GM12878 (cell line): ENCODE data around the gene TMEM163. TPM values are rescaled to one million over a fixed set of nuclear protein-coding genes. Genes with fewer than 3 reads are reported as not detected.

Experiments
- ATAC-seq: fragments of 200-7000 bp; cut with Tn5 transposase; 3 replicates; pipeline ENCODE4 v1.9.1; 2020; ENCODE audit warnings: mild to moderate bottlenecking, moderate library complexity
- BruUV-seq: library from RNA; stranded (reverse); fragments of 400-500 nt; replicated peaks from 2 replicates; lab custom pipeline; 2021; lab: Mats Ljungman, UMichigan
- CTCF ChIA-PET: fragments of 300-600 bp; sonication (Branson Sonifier 250); formaldehyde crosslinking; extraction: SDS; loops from one replicate; lab custom pipeline; 2021; ENCODE audit warnings: inconsistent platforms; lab: Yijun Ruan, JAX
- POLR2A ChIA-PET: fragments of 350-600 bp; formaldehyde crosslinking; extraction: SDS; loops from one replicate; lab custom pipeline; 2021; ENCODE audit warnings: inconsistent platforms; lab: Charles Lee
- RAD21 ChIA-PET: fragments of 300-600 bp; sonication (Branson Sonifier 250); formaldehyde crosslinking; loops from one replicate; lab custom pipeline; 2023; ENCODE audit warnings: antibody characterized with exemption; ENCODE audit not compliant: unreplicated experiment; lab: Charles Lee
- SMC1A ChIA-PET: fragments of 300-600 bp; sonication (Branson Sonifier 250); formaldehyde crosslinking; loops from one replicate; lab custom pipeline; 2023; ENCODE audit not compliant: unreplicated experiment, uncharacterized antibody; lab: Charles Lee
- DNase-seq: peaks from one replicate; pipeline ENCODE4 v3.0.0-alpha.2; 2011; ENCODE audit warnings: low read depth, low spot score
- FAIRE-seq: peaks from 3 replicates; lab custom pipeline; 2011; peaks lifted over from hg19 to GRCh38; lab: Jason Lieb, UNC
- H2AFZ ChIP-seq: 2 replicates; pipeline ENCODE4 v1.6.0; 2011; ENCODE audit warnings: low read depth, low read length, control low read depth; ENCODE audit not compliant: control insufficient read depth
- H3K27ac ChIP-seq: 2 replicates; pipeline ENCODE4 v1.5.1; 2011; ENCODE audit warnings: control low read depth; ENCODE audit not compliant: control insufficient read depth, insufficient read depth
- H3K27me3 ChIP-seq, 2 experiments: replicated peaks in 1 of 2; 2 replicates each; pipeline versions ENCODE4 v1.6.0 to v1.6.1; 2011; ENCODE audit warnings: low read length in 1 of 2; ENCODE audit not compliant: control insufficient read depth in 2 of 2, insufficient read depth in 2 of 2
- H3K36me3 ChIP-seq, 2 experiments: 2 replicates each; pipeline ENCODE4 v1.5.1; 2011; ENCODE audit warnings: low read length in 1 of 2; ENCODE audit not compliant: control insufficient read depth in 2 of 2, insufficient read depth in 2 of 2
- H3K4me1 ChIP-seq: 2 replicates; pipeline ENCODE4 v1.6.1; 2011; ENCODE audit warnings: mild to moderate bottlenecking, low read length, moderate library complexity, mixed read lengths; ENCODE audit not compliant: control insufficient read depth, insufficient read depth
- H3K4me2 ChIP-seq: 2 replicates; pipeline ENCODE4 v1.6.0; 2011; ENCODE audit warnings: control low read depth; ENCODE audit not compliant: control insufficient read depth, insufficient read depth
- H3K4me3 ChIP-seq: fragments of 200-600 bp; sonication (generic); 2 replicates; pipeline ENCODE4 v1.5.1; 2016
- H3K79me2 ChIP-seq: 2 replicates; pipeline ENCODE4 v1.6.0; 2011; ENCODE audit warnings: low read length; ENCODE audit not compliant: control insufficient read depth, insufficient read depth
- H3K9ac ChIP-seq: 2 replicates; pipeline ENCODE4 v1.8.0; 2011; ENCODE audit warnings: low read length, control low read depth, mixed read lengths; ENCODE audit not compliant: control insufficient read depth, insufficient read depth
- H3K9me3 ChIP-seq: replicated peaks from 3 replicates; pipeline ENCODE4 v1.5.1; 2011; ENCODE audit warnings: mild to moderate bottlenecking, low read length; ENCODE audit not compliant: control insufficient read depth, insufficient read depth
- H4K20me1 ChIP-seq: 2 replicates; pipeline ENCODE4 v1.6.0; 2011; ENCODE audit not compliant: control insufficient read depth, insufficient read depth
- BMI1 ChIP-seq: fragments of 450-650 bp; IDR thresholded peaks from 2 replicates; pipeline ENCODE4 v1.6.1; 2016; ENCODE audit warnings: mild to moderate bottlenecking, moderate library complexity, borderline replicate concordance
- CBX3 ChIP-seq: fragments of 200-600 bp; sonication (generic); IDR thresholded peaks from 2 replicates; pipeline ENCODE4 v1.6.1; 2016; ENCODE audit warnings: low read depth, borderline replicate concordance
- CHD1 ChIP-seq: IDR thresholded peaks from 2 replicates; pipeline ENCODE4 v1.6.1; 2012; ENCODE audit warnings: low read depth, low read length, improper control_type of control experiment
- ETV6 ChIP-seq, 2 experiments: fragments of 450-650 bp in 1 of 2; IDR thresholded peaks in 1 of 2; conservative IDR thresholded peaks in 1 of 2; 2 replicates each; pipeline ENCODE4 v1.6.1; 2014; ENCODE audit warnings: antibody characterized with exemption in 1 of 2, borderline replicate concordance in 1 of 2, low read depth in 1 of 2, mild to moderate bottlenecking in 1 of 2, moderate library complexity in 1 of 2
- MEF2A ChIP-seq: IDR thresholded peaks from 2 replicates; pipeline ENCODE4 v1.6.1; 2011; ENCODE audit warnings: low read depth, mild to moderate bottlenecking, low read length, moderate library complexity; ENCODE audit not compliant: insufficient read depth
- PAX8 ChIP-seq: fragments of 450-650 bp; IDR thresholded peaks from 2 replicates; pipeline ENCODE4 v1.6.1; 2017; ENCODE audit warnings: mild to moderate bottlenecking, moderate library complexity
- POLR2AphosphoS5 ChIP-seq: IDR thresholded peaks from 2 replicates; pipeline ENCODE4 v1.6.1; 2011; ENCODE audit warnings: mild to moderate bottlenecking, low read length, inconsistent platforms
- SMC3 ChIP-seq: IDR thresholded peaks from 2 replicates; pipeline ENCODE4 v1.6.1; 2011; ENCODE audit warnings: low read length, improper control_type of control experiment, borderline replicate concordance
- STAT1 ChIP-seq: fragments of 450-650 bp; conservative IDR thresholded peaks from 2 replicates; pipeline ENCODE4 v1.6.1; 2014; ENCODE audit warnings: antibody characterized with exemption, mild to moderate bottlenecking
- SUZ12 ChIP-seq: fragments of 200-600 bp; sonication (generic); IDR thresholded peaks from one replicate; pipeline ENCODE4 v1.6.1; 2018; ENCODE audit warnings: antibody characterized with exemption, mild to moderate bottlenecking; ENCODE audit not compliant: unreplicated experiment
- ZNF622 ChIP-seq: fragments of 450-650 bp; IDR thresholded peaks from 2 replicates; pipeline ENCODE4 v1.6.1; 2017; ENCODE audit warnings: mild to moderate bottlenecking, inconsistent platforms
- WGBS: methylation state at CpG from one replicate; pipeline ENCODE4 v1.1.6; 2016; ENCODE audit warnings: low lambda C conversion rate; ENCODE audit not compliant: insufficient replicate concordance, insufficient coverage; ENCODE audit errors: missing lambda C conversion rate; 5-methylcytosine and 5-hydroxymethylcytosine counted together
- in situ Hi-C: fragments of 300-500 bp; cut with MboI; formaldehyde crosslinking; loops from 9 replicates; pipeline ENCODE4 v1.14.3; 2018; ENCODE audit warnings: mixed read lengths
- intact Hi-C: fragments of 100-400 bp; cut with micrococcal nuclease; formaldehyde crosslinking; loops from one replicate; pipeline ENCODE4 v1.14.2; 2022; ENCODE audit not compliant: unreplicated experiment
- polyA plus RNA-seq, 11 experiments: library from polyadenylated mRNA; depleted of rRNA in 4 of 11; unstranded in 6 of 11; stranded (reverse) in 5 of 11; fragments of >200 nt; fragmentation: Nextera tagmentation in 4 of 11; fragmentation: Illumina TruSeq in 1 of 11; extraction: Ambion mirVana in 4 of 11; extraction: Trizol in 1 of 11; gene quantifications; 1 replicate in 1 of 11; 2 replicates in 10 of 11; pipeline versions ENCODE4 v1.2.1 to v1.2.3, GENCODE V29; 2011 to 2016; ENCODE audit warnings: inconsistent platforms in 2 of 11, missing spikeins in 2 of 11, low read depth in 1 of 11
- total RNA-seq, 4 experiments: library from RNA; depleted of rRNA in 3 of 4; stranded (reverse); fragments of >200 nt in 3 of 4; fragmentation: Illumina TruSeq in 1 of 4; extraction: Trizol in 1 of 4; gene quantifications; 2 replicates each; pipeline versions ENCODE4 v1.2.1 to v1.2.3, GENCODE V29; 2013 to 2021
- TF ChIP-seq, protein P1 (sequence below): fragments of 450-650 bp; formaldehyde crosslinking; IDR thresholded peaks from 2 replicates; pipeline ENCODE4 v1.5.0; 2022; ENCODE audit warnings: mild to moderate bottlenecking, missing genetic modification characterization
- TF ChIP-seq, protein P2 (sequence below): fragments of 450-650 bp; IDR thresholded peaks from 2 replicates; pipeline ENCODE4 v1.6.1; 2018; ENCODE audit warnings: mild to moderate bottlenecking, low read depth, moderate library complexity; ENCODE audit not compliant: partially characterized antibody
- TF ChIP-seq, protein P3 (sequence below): fragments of 450-650 bp; formaldehyde crosslinking; IDR thresholded peaks from 2 replicates; pipeline ENCODE4 v1.4.0; 2020; ENCODE audit warnings: mild to moderate bottlenecking, moderate library complexity

The TMEM163 gene
- total and polyA plus RNA-seq, 10 of the 15 experiments (the other 5 are each of a cell fraction or from before 2014, with no cell fraction given), result 0.05 to 0.11 (median 0.07) TPM; not detected in 4

DNA sequence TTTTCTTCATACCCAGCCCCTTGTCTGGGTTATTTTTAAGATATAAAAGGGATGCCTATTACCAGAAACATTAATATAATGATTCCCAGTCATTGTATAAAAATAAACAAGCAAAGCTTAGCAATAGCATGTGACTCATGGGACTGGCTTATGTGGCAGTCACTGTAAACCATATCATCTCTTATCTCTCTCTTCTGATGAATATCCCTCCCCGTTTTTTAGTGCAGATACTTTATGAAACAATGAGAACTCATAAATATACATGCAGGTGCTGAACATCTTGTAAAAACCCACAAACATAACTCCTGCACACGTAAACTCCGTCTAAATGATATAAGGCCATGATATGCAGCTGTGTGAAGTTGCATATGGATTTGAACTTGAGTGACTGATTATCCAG lies 310.0 kb downstream of the TMEM163 start:
- RAD21 ChIA-PET, result interaction anchor here (0.9 to 2.1 kb wide), 2 partner anchors 133 to 290 kb away, joined by 3 to 10 read pairs; no protein-coding TSS in a partner anchor
- H3K9me3 ChIP-seq, result no peaks in the 10 kb centered on the region
- TF ChIP-seq SMC3 (no peak), ZNF622 (no peak), MEF2A (no peak), SUZ12 (no peak), POLR2AphosphoS5 (no peak), STAT1 (no peak), CHD1 (no peak), PAX8 (no peak), BMI1 (no peak), ETV6 (conservative IDR thresholded peaks at IDR 0.05 in 1 of 2, IDR thresholded peaks at IDR 0.05 in 1 of 2; ENCODE audit: borderline replicate concordance in 1 of 2, low read depth in 1 of 2) (no peak), CBX3 (no peak)
- TF ChIP-seq, protein P1, sequence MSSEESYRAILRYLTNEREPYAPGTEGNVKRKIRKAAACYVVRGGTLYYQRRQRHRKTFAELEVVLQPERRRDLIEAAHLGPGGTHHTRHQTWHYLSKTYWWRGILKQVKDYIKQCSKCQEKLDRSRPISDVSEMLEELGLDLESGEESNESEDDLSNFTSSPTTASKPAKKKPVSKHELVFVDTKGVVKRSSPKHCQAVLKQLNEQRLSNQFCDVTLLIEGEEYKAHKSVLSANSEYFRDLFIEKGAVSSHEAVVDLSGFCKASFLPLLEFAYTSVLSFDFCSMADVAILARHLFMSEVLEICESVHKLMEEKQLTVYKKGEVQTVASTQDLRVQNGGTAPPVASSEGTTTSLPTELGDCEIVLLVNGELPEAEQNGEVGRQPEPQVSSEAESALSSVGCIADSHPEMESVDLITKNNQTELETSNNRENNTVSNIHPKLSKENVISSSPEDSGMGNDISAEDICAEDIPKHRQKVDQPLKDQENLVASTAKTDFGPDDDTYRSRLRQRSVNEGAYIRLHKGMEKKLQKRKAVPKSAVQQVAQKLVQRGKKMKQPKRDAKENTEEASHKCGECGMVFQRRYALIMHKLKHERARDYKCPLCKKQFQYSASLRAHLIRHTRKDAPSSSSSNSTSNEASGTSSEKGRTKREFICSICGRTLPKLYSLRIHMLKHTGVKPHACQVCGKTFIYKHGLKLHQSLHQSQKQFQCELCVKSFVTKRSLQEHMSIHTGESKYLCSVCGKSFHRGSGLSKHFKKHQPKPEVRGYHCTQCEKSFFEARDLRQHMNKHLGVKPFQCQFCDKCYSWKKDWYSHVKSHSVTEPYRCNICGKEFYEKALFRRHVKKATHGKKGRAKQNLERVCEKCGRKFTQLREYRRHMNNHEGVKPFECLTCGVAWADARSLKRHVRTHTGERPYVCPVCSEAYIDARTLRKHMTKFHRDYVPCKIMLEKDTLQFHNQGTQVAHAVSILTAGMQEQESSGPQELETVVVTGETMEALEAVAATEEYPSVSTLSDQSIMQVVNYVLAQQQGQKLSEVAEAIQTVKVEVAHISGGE (CRISPR knock-in tag), result no peak
- TF ChIP-seq, protein P2, sequence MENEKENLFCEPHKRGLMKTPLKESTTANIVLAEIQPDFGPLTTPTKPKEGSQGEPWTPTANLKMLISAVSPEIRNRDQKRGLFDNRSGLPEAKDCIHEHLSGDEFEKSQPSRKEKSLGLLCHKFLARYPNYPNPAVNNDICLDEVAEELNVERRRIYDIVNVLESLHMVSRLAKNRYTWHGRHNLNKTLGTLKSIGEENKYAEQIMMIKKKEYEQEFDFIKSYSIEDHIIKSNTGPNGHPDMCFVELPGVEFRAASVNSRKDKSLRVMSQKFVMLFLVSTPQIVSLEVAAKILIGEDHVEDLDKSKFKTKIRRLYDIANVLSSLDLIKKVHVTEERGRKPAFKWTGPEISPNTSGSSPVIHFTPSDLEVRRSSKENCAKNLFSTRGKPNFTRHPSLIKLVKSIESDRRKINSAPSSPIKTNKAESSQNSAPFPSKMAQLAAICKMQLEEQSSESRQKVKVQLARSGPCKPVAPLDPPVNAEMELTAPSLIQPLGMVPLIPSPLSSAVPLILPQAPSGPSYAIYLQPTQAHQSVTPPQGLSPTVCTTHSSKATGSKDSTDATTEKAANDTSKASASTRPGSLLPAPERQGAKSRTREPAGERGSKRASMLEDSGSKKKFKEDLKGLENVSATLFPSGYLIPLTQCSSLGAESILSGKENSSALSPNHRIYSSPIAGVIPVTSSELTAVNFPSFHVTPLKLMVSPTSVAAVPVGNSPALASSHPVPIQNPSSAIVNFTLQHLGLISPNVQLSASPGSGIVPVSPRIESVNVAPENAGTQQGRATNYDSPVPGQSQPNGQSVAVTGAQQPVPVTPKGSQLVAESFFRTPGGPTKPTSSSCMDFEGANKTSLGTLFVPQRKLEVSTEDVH, result no peak
- TF ChIP-seq, protein P3, sequence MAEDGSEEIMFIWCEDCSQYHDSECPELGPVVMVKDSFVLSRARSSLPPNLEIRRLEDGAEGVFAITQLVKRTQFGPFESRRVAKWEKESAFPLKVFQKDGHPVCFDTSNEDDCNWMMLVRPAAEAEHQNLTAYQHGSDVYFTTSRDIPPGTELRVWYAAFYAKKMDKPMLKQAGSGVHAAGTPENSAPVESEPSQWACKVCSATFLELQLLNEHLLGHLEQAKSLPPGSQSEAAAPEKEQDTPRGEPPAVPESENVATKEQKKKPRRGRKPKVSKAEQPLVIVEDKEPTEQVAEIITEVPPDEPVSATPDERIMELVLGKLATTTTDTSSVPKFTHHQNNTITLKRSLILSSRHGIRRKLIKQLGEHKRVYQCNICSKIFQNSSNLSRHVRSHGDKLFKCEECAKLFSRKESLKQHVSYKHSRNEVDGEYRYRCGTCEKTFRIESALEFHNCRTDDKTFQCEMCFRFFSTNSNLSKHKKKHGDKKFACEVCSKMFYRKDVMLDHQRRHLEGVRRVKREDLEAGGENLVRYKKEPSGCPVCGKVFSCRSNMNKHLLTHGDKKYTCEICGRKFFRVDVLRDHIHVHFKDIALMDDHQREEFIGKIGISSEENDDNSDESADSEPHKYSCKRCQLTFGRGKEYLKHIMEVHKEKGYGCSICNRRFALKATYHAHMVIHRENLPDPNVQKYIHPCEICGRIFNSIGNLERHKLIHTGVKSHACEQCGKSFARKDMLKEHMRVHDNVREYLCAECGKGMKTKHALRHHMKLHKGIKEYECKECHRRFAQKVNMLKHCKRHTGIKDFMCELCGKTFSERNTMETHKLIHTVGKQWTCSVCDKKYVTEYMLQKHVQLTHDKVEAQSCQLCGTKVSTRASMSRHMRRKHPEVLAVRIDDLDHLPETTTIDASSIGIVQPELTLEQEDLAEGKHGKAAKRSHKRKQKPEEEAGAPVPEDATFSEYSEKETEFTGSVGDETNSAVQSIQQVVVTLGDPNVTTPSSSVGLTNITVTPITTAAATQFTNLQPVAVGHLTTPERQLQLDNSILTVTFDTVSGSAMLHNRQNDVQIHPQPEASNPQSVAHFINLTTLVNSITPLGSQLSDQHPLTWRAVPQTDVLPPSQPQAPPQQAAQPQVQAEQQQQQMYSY (CRISPR knock-in tag), result no peak
- peaks cover 13 to 22% of the 10 kb centered on the region in 2 experiments; a peak in 3 of 4 replicates for H3K36me3 ChIP-seq
- no peaks in the 10 kb centered on the region for H3K27me3 ChIP-seq
- in situ Hi-C loops, result no loop called here
- intact Hi-C loops, result no loop called here
- no peak overlapping the region for H3K27ac ChIP-seq
- no peak overlapping the region for H3K4me2 ChIP-seq
- no peak overlapping the region for H2AFZ ChIP-seq
- FAIRE-seq (no peak), DNase-seq (no peak), ATAC-seq (no peak)
- H3K4me1 ChIP-seq, result peaks cover 34% of the 10 kb centered on the region
- H3K4me3 ChIP-seq, result no peak overlapping the region
- no peak overlapping the region for H3K9ac ChIP-seq
- WGBS, result 98% methylated on average over 3 of the region's 3 CpGs
- CTCF ChIA-PET, result interaction anchor here (0.9 to 1.4 kb wide), 5 partner anchors 61 to 522 kb away, joined by 3 to 6 read pairs (median 4); no protein-coding TSS in a partner anchor
- no TSS peak for BruUV-seq
- no peaks in the 10 kb centered on the region for H4K20me1 ChIP-seq
- H3K79me2 ChIP-seq, result no peaks in the 10 kb centered on the region; the same call in 1 of the 2 replicates
- POLR2A ChIA-PET, result no interaction called here
- SMC1A ChIA-PET, result interaction anchor here (1.0 to 1.8 kb wide), 7 partner anchors 81 to 291 kb away, joined by 3 to 9 read pairs (median 3); no protein-coding TSS in a partner anchor
